ENCODE data around the gene TSG101.

TSG101 gene

DNA sequence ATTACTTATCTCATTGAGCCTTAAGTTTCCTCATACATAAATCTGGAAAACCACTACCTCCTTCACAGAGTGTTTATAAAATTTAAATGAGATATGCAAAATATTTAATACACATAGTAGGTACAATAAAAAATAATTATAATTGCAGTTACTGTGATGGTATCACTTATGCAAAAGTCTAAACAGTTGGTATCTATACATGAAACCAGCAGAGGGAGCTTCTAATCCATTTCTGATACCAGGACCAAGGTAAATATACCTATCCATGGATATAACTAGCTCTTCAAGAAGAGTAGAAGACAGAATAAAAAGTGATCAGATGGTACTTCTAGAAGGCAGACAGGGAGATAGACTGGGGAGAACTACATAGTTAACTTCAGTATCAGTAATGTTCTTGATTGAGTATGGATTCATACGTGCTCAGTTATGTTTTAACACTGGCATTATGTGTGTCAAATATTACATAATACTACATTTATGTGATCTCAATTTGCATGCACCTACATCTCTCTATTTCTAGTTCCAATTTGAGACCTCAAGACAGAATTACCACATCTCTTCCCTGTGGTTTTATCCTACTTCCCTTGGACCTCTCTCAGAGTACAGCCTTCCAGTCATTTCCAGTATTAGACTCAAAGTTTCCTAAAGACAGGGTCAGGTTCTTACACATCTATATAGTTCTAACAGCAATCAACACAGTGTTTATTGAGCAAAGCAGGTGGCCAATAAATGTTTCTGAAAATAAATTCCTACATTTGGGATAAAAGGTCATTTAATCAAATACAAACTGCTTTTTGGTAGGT lies 13.7 kb upstream of the TSG101 start:
- POLR2A ChIA-PET = interaction anchor here (1.2 kb wide), 1 partner anchor 95 kb away, joined by 4 read pairs; no protein-coding TSS in a partner anchor
- Histone ChIP-seq H3K36me3 (ENCODE audit: control insufficient read depth in 2 of 2, insufficient read depth in 1 of 2, low read length in 2 of 2) (peaks cover 4 to 15% of the 10 kb centered on the region in 2 experiments; a peak in 2 of 3 replicates), H3K4me3 (ENCODE audit: low read depth, low read length) (no peak overlapping the region), H3K9me3 (ENCODE audit: control insufficient read depth, insufficient read depth, low read depth, low read length) (no peaks in the 10 kb centered on the region), H3K4me1 (ENCODE audit: control insufficient read depth, insufficient read depth, low read length) (no peaks in the 10 kb centered on the region), H3K27ac (ENCODE audit: extremely low read depth, low read depth, low read length) (no peak overlapping the region)
- TF ChIP-seq ZNF658 (tag by site-specific recombination; IDR thresholded peaks at IDR 0.05) = no peak
- no peak for TF ChIP-seq ZSCAN23 (tag by site-specific recombination; IDR thresholded peaks at IDR 0.05)
- no peak for TF ChIP-seq ZNF560 (tag by site-specific recombination; IDR thresholded peaks at IDR 0.05; ENCODE audit: borderline replicate concordance)
- no peak for TF ChIP-seq ZNF792 (tag by site-specific recombination; IDR thresholded peaks at IDR 0.05)
- TF ChIP-seq ZNF654 (tag by site-specific recombination; IDR thresholded peaks at IDR 0.05; ENCODE audit: low read depth) = peak; percentile 50
- TF ChIP-seq KLF1 (tag by site-specific recombination; IDR thresholded peaks at IDR 0.05) = no peak
- TF ChIP-seq ZNF214 (tag by site-specific recombination; IDR thresholded peaks at IDR 0.05; ENCODE audit: borderline replicate concordance) = no peak
- CTCF ChIA-PET = interaction anchor here (0.5 to 3.3 kb wide), 31 partner anchors 9 to 1451 kb away, joined by 3 to 24 read pairs (median 4); no protein-coding TSS in a partner anchor

DNA sequence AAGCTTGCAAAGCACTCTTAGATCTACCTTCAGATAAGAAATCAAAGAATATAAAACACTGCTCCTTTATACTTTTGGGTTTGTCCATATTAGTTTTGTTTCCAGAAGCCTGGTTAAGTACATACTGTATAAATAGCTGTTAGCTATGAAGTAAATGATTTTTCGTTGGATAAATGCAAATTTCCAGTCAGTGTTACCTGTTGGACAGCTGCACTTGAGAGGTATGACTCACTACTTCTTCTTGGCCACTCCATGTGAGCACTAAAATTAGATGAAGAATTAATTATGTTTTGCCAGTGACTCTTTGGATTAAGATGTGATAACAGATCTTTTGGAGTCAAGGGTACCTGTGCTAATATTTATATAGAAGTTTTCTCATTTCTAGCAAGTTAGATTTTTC lies 9.5 kb upstream of the TSG101 start:
- no peak overlapping the region for H3K27ac ChIP-seq (ENCODE audit: extremely low read depth, low read depth, low read length)
- H3K4me1 ChIP-seq (ENCODE audit: control insufficient read depth, insufficient read depth, low read length) = no peaks in the 10 kb centered on the region
- no peaks in the 10 kb centered on the region for H3K36me3 ChIP-seq (ENCODE audit: control insufficient read depth in 2 of 2, insufficient read depth in 1 of 2, low read length in 2 of 2)
- ChIA-PET CTCF (interaction anchor here (0.9 kb wide), 1 partner anchor 30 kb away, joined by 3 read pairs; no protein-coding TSS in a partner anchor), POLR2A (no interaction called here)
- TF ChIP-seq, protein P1, sequence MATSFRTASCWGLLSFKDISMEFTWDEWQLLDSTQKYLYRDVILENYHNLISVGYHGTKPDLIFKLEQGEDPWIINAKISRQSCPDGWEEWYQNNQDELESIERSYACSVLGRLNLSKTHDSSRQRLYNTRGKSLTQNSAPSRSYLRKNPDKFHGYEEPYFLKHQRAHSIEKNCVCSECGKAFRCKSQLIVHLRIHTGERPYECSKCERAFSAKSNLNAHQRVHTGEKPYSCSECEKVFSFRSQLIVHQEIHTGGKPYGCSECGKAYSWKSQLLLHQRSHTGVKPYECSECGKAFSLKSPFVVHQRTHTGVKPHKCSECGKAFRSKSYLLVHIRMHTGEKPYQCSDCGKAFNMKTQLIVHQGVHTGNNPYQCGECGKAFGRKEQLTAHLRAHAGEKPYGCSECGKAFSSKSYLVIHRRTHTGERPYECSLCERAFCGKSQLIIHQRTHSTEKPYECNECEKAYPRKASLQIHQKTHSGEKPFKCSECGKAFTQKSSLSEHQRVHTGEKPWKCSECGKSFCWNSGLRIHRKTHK (tag by site-specific recombination; IDR thresholded peaks at IDR 0.05) = no peak
- TF ChIP-seq ZNF677 (tag by site-specific recombination; IDR thresholded peaks at IDR 0.05) (no peak), TCF7L2 (IDR thresholded peaks at IDR 0.05; ENCODE audit: borderline replicate concordance, low read depth, low read length) (no peak), SCRT2 (tag by site-specific recombination; IDR thresholded peaks at IDR 0.05) (peak; percentile 85), SCRT1 (tag by site-specific recombination; IDR thresholded peaks at IDR 0.05; ENCODE audit: borderline replicate concordance) (peak; percentile 29; the same call in 1 of the 2 replicates), ZBTB1 (tag by site-specific recombination; IDR thresholded peaks at IDR 0.05) (no peak), SP3 (tag by site-specific recombination; IDR thresholded peaks at IDR 0.05) (no peak), RBAK (tag by site-specific recombination; IDR thresholded peaks at IDR 0.05) (no peak), KLF8 (tag by site-specific recombination; IDR thresholded peaks at IDR 0.05) (no peak), ZNF302 (tag by site-specific recombination; IDR thresholded peaks at IDR 0.05; ENCODE audit: low read depth) (no peak), ZNF16 (tag by site-specific recombination; IDR thresholded peaks at IDR 0.05; ENCODE audit: low read depth) (no peak)
- TF ChIP-seq, protein P2, sequence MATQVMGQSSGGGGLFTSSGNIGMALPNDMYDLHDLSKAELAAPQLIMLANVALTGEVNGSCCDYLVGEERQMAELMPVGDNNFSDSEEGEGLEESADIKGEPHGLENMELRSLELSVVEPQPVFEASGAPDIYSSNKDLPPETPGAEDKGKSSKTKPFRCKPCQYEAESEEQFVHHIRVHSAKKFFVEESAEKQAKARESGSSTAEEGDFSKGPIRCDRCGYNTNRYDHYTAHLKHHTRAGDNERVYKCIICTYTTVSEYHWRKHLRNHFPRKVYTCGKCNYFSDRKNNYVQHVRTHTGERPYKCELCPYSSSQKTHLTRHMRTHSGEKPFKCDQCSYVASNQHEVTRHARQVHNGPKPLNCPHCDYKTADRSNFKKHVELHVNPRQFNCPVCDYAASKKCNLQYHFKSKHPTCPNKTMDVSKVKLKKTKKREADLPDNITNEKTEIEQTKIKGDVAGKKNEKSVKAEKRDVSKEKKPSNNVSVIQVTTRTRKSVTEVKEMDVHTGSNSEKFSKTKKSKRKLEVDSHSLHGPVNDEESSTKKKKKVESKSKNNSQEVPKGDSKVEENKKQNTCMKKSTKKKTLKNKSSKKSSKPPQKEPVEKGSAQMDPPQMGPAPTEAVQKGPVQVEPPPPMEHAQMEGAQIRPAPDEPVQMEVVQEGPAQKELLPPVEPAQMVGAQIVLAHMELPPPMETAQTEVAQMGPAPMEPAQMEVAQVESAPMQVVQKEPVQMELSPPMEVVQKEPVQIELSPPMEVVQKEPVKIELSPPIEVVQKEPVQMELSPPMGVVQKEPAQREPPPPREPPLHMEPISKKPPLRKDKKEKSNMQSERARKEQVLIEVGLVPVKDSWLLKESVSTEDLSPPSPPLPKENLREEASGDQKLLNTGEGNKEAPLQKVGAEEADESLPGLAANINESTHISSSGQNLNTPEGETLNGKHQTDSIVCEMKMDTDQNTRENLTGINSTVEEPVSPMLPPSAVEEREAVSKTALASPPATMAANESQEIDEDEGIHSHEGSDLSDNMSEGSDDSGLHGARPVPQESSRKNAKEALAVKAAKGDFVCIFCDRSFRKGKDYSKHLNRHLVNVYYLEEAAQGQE (tag by site-specific recombination; IDR thresholded peaks at IDR 0.05) = no peak
- H3K9me3 ChIP-seq (ENCODE audit: control insufficient read depth, insufficient read depth, low read depth, low read length) = no peaks in the 10 kb centered on the region
- no peak overlapping the region for H3K4me3 ChIP-seq (ENCODE audit: low read depth, low read length)
